K562 (cell line): ENCODE results near the gene MBD5. TPM values are rescaled to one million over a fixed set of nuclear protein-coding genes. Genes with fewer than 3 reads are reported as not detected.

Experiments used
- COPS2 ChIP-seq: fragments of 450-650 bp; conservative IDR thresholded peaks from 2 replicates; pipeline ENCODE4 v1.6.1; 2016; ENCODE audit warnings: mild to moderate bottlenecking, moderate library complexity
- FOXJ3 ChIP-seq: sonication (generic); formaldehyde crosslinking; IDR thresholded peaks from 2 replicates; pipeline ENCODE4 v1.4.0; 2020; ENCODE audit warnings: mild to moderate bottlenecking, missing genetic modification reagents
- HSF4 ChIP-seq: fragments of 250-450 bp; sonication (Bioruptor Pico); IDR thresholded peaks from 2 replicates; pipeline ENCODE4 v2.1.2; 2022; ENCODE audit warnings: mild to moderate bottlenecking, moderate library complexity, borderline replicate concordance
- KHSRP ChIP-seq: fragments of 450-650 bp; IDR thresholded peaks from 2 replicates; pipeline ENCODE4 v1.6.1; 2017
- KLF6 ChIP-seq: fragments of 250-450 bp; sonication (Bioruptor Pico); IDR thresholded peaks from 2 replicates; pipeline ENCODE4 v1.4.0; 2020; ENCODE audit warnings: mild to moderate bottlenecking, moderate library complexity, borderline replicate concordance
- PHF20 ChIP-seq: fragments of 450-650 bp; IDR thresholded peaks from 2 replicates; pipeline ENCODE4 v1.6.1; 2018; ENCODE audit not compliant: partially characterized antibody
- PHF21A ChIP-seq: fragments of 450-650 bp; IDR thresholded peaks from 2 replicates; pipeline ENCODE4 v1.6.1; 2017; ENCODE audit warnings: low read depth, borderline replicate concordance
- PHF8 ChIP-seq: fragments of 200-600 bp; sonication (generic); IDR thresholded peaks from 2 replicates; pipeline ENCODE4 v1.6.1; 2012; ENCODE audit warnings: mixed run types, mild to moderate bottlenecking, inconsistent platforms, low read length, moderate library complexity, borderline replicate concordance
- POLR2H ChIP-seq: IDR thresholded peaks from 2 replicates; pipeline ENCODE4 v1.6.1; 2016; ENCODE audit warnings: missing genetic modification characterization, low read depth, mild to moderate bottlenecking, control low read depth, missing compliant biosample characterization, moderate library complexity
- PTTG1 ChIP-seq: fragments of 450-650 bp; IDR thresholded peaks from 2 replicates; pipeline ENCODE4 v1.6.1; 2016; ENCODE audit warnings: low read depth, mild to moderate bottlenecking, missing genetic modification characterization, missing compliant biosample characterization
- SLC30A9 ChIP-seq: fragments of 250-450 bp; sonication (Bioruptor Pico); IDR thresholded peaks from 2 replicates; pipeline ENCODE4 v1.8.0; 2022; ENCODE audit warnings: mild to moderate bottlenecking, moderate library complexity
- SOX6 ChIP-seq: fragments of 450-650 bp; IDR thresholded peaks from 2 replicates; pipeline ENCODE4 v1.6.1; 2014; ENCODE audit warnings: mild to moderate bottlenecking
- ZNF124 ChIP-seq: sonication (generic); formaldehyde crosslinking; IDR thresholded peaks from 2 replicates; pipeline ENCODE4 v1.8.1; 2022; ENCODE audit warnings: missing genetic modification reagents
- ZNF143 ChIP-seq: sonication (generic); formaldehyde crosslinking; IDR thresholded peaks from 2 replicates; pipeline ENCODE4 v1.9.0; 2022; ENCODE audit warnings: mild to moderate bottlenecking, missing genetic modification reagents
- ZNF197 ChIP-seq: fragments of 200-800 bp; sonication (Bioruptor generic); IDR thresholded peaks from 2 replicates; pipeline ENCODE4 v1.6.1; 2016; ENCODE audit warnings: low read depth, missing genetic modification characterization, missing compliant biosample characterization
- ZNF76 ChIP-seq: fragments of 250-450 bp; sonication (Bioruptor Pico); IDR thresholded peaks from 2 replicates; pipeline ENCODE4 v1.4.0; 2020; ENCODE audit warnings: mild to moderate bottlenecking, moderate library complexity, borderline replicate concordance
- polyA plus RNA-seq, 8 experiments: library from polyadenylated mRNA; depleted of rRNA in 4 of 8; stranded (reverse) in 5 of 8; unstranded in 3 of 8; fragments of >200 nt; fragmentation: Nextera tagmentation in 2 of 8; fragmentation: Illumina TruSeq in 1 of 8; extraction: Ambion mirVana in 2 of 8; extraction: Trizol in 1 of 8; gene quantifications; 2 replicates each; pipeline versions ENCODE4 v1.2.1 to v1.2.3, GENCODE V29; 2011 to 2014; ENCODE audit warnings: inconsistent platforms in 1 of 8, missing spikeins in 1 of 8
- total RNA-seq, 7 experiments: library from RNA; depleted of rRNA in 6 of 7; stranded (reverse); fragments of >200 nt in 6 of 7; fragmentation: Illumina TruSeq in 2 of 7; extraction: Trizol in 2 of 7; gene quantifications; 2 replicates each; pipeline versions ENCODE4 v1.2.1 to v1.2.3, GENCODE V29; 2011 to 2021; ENCODE audit warnings: low replicate concordance in 1 of 7
- TF ChIP-seq, protein P1 (sequence below): sonication (generic); formaldehyde crosslinking; IDR thresholded peaks from 2 replicates; pipeline ENCODE4 v1.8.1; 2022; ENCODE audit warnings: missing genetic modification reagents
- TF ChIP-seq, protein P2 (sequence below): fragments of 250-450 bp; sonication (Bioruptor Pico); IDR thresholded peaks from 2 replicates; pipeline ENCODE4 v1.8.0; 2022; ENCODE audit warnings: moderate library complexity, mild to moderate bottlenecking, inconsistent platforms
- TF ChIP-seq, protein P3 (sequence below): sonication (generic); formaldehyde crosslinking; IDR thresholded peaks from 2 replicates; pipeline ENCODE4 v1.9.0; 2022; ENCODE audit warnings: mild to moderate bottlenecking, missing genetic modification reagents
- TF ChIP-seq, protein P4 (sequence below): fragments of 450-650 bp; IDR thresholded peaks from 2 replicates; pipeline ENCODE4 v1.6.1; 2016
- TF ChIP-seq, protein P5 (sequence below): fragments of 250-450 bp; sonication (Bioruptor Pico); IDR thresholded peaks from 2 replicates; pipeline ENCODE4 v1.5.0; 2021; ENCODE audit warnings: mild to moderate bottlenecking, borderline replicate concordance

MBD5 gene
- total and polyA plus RNA-seq, 9 of the 15 experiments (the other 6 are each of a cell fraction or from before 2014, with no cell fraction given) = 3.4 to 14.5 (median 9.0) TPM

DNA sequence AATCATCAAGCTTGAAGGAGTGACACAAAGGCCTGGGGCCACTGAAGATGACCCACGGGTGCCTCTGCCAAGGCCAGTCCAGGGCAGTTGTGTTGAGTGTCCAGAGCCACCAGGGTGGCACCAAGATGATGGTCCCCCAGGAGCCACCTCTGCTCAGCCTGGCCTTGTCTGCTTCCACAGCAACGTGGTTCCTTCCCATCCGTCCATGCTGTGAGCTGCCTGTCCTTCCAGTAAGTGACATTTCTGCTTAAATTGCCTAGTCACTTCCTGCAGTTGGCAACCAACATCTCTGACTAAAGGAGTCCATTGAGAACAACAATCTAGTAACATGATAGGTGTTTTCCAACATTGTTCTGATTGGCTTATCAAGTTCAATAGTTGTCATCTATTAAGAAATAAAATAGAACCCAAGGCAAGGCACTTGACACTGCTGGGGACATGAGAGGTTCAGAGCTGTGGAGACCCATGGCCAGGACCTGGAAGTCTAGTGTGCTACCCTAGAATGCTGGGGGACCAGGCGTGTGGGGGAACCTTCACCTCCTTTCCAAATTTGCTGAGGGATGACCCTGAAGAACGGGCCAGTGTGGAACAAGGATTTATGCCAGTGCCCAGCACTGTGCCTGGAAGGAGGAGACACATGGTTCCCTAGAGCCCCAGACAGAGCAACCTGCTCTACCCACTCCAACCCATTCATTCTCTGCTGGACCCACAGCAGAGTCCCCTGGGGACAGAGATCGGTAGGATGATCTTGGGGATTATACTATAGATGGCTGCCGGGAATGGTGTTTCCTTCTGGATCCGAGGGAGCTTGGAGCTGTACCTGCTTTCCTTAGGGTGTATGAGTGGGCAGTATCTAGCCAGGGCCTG, 524.7 kb downstream of the MBD5 start (continued):
- TF ChIP-seq, protein P1, sequence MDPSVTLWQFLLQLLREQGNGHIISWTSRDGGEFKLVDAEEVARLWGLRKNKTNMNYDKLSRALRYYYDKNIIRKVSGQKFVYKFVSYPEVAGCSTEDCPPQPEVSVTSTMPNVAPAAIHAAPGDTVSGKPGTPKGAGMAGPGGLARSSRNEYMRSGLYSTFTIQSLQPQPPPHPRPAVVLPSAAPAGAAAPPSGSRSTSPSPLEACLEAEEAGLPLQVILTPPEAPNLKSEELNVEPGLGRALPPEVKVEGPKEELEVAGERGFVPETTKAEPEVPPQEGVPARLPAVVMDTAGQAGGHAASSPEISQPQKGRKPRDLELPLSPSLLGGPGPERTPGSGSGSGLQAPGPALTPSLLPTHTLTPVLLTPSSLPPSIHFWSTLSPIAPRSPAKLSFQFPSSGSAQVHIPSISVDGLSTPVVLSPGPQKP = no peak
- TF ChIP-seq PTTG1 (tag) = no peak
- TF ChIP-seq ZNF143 (CRISPR knock-in tag) = no peak
- TF ChIP-seq, protein P2, sequence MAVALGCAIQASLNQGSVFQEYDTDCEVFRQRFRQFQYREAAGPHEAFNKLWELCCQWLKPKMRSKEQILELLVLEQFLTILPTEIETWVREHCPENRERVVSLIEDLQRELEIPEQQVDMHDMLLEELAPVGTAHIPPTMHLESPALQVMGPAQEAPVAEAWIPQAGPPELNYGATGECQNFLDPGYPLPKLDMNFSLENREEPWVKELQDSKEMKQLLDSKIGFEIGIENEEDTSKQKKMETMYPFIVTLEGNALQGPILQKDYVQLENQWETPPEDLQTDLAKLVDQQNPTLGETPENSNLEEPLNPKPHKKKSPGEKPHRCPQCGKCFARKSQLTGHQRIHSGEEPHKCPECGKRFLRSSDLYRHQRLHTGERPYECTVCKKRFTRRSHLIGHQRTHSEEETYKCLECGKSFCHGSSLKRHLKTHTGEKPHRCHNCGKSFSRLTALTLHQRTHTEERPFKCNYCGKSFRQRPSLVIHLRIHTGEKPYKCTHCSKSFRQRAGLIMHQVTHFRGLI (CRISPR knock-in tag) = no peak
- 0 out of 2 replicates have a peak, but pooled peaks have one; percentile 19 for TF ChIP-seq ZNF76
- TF ChIP-seq, protein P3, sequence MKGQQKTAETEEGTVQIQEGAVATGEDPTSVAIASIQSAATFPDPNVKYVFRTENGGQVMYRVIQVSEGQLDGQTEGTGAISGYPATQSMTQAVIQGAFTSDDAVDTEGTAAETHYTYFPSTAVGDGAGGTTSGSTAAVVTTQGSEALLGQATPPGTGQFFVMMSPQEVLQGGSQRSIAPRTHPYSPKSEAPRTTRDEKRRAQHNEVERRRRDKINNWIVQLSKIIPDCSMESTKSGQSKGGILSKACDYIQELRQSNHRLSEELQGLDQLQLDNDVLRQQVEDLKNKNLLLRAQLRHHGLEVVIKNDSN = no peak
- TF ChIP-seq POLR2H = no peak
- no peak for TF ChIP-seq COPS2
- no peak for TF ChIP-seq PHF21A
- no peak for TF ChIP-seq HSF4 (CRISPR knock-in tag)
- TF ChIP-seq, protein P4, sequence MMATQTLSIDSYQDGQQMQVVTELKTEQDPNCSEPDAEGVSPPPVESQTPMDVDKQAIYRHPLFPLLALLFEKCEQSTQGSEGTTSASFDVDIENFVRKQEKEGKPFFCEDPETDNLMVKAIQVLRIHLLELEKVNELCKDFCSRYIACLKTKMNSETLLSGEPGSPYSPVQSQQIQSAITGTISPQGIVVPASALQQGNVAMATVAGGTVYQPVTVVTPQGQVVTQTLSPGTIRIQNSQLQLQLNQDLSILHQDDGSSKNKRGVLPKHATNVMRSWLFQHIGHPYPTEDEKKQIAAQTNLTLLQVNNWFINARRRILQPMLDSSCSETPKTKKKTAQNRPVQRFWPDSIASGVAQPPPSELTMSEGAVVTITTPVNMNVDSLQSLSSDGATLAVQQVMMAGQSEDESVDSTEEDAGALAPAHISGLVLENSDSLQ = 0 out of 2 replicates have a peak, but pooled peaks have one; percentile 26
- no peak for TF ChIP-seq FOXJ3 (CRISPR knock-in tag)
- TF ChIP-seq, protein P5, sequence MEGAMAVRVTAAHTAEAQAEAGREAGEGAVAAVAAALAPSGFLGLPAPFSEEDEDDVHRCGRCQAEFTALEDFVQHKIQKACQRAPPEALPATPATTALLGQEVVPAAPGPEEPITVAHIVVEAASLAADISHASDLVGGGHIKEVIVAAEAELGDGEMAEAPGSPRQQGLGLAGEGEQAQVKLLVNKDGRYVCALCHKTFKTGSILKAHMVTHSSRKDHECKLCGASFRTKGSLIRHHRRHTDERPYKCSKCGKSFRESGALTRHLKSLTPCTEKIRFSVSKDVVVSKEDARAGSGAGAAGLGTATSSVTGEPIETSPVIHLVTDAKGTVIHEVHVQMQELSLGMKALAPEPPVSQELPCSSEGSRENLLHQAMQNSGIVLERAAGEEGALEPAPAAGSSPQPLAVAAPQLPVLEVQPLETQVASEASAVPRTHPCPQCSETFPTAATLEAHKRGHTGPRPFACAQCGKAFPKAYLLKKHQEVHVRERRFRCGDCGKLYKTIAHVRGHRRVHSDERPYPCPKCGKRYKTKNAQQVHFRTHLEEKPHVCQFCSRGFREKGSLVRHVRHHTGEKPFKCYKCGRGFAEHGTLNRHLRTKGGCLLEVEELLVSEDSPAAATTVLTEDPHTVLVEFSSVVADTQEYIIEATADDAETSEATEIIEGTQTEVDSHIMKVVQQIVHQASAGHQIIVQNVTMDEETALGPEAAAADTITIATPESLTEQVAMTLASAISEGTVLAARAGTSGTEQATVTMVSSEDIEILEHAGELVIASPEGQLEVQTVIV = no peak
- no peak for TF ChIP-seq KHSRP
- no peak for TF ChIP-seq SOX6
- no peak for TF ChIP-seq SLC30A9 (CRISPR knock-in tag)
- TF ChIP-seq ZNF124 (CRISPR knock-in tag) = no peak
- TF ChIP-seq PHF20 = no peak
- no peak for TF ChIP-seq PHF8
- 0 out of 2 replicates have a peak, but pooled peaks have one; percentile 24 for TF ChIP-seq KLF6
- TF ChIP-seq ZNF197 (CRISPR knock-in tag) = no peak
